HG03571 (cell line): ENCODE measurements around the gene EREG.

Source experiments
- ATAC-seq: cut with Tn5 transposase; IDR thresholded peaks from one replicate; pipeline ENCODE4 v1.9.1; 2021; ENCODE audit not compliant: unreplicated experiment

The EREG gene, protein sequence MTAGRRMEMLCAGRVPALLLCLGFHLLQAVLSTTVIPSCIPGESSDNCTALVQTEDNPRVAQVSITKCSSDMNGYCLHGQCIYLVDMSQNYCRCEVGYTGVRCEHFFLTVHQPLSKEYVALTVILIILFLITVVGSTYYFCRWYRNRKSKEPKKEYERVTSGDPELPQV

DNA sequence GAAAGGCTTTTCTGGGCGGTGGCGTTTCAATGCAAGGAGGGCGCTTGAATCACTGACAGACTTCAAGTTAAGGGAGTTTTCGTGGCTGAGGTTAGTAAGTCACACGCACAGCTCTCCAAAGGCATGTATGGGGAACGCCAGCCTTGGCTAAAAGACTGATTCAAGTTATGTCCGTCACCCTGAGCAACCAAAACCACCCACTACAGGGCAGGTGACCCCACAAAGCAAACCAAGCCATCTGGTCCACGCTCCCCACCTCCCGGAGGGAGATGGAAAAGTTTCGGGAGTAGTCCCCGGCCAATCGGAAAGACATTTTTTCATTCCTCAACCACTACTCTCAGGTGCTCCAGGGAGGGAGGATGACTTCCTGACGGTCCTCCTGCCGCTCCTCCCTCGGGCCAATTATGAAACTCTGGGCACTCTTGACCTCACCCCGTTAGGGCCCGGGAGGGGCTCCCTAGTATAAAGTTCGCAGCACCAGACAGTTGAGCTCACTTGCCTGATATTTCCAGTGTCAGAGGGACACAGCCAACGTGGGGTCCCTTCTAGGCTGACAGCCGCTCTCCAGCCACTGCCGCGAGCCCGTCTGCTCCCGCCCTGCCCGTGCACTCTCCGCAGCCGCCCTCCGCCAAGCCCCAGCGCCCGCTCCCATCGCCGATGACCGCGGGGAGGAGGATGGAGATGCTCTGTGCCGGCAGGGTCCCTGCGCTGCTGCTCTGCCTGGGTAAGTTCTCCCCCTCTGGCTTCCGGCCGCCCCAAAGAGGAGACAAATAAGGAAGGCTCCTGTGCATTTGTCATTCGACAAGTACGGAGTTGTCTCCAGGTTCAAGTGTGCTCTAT is at the start of gene EREG:
Gene EREG, plus strand, starts transcription at position 494 of the 840 bp plus-strand sequence. Its CDS starts 164 bp downstream, at position 658.
- peak; percentile 42 for ATAC-seq

DNA sequence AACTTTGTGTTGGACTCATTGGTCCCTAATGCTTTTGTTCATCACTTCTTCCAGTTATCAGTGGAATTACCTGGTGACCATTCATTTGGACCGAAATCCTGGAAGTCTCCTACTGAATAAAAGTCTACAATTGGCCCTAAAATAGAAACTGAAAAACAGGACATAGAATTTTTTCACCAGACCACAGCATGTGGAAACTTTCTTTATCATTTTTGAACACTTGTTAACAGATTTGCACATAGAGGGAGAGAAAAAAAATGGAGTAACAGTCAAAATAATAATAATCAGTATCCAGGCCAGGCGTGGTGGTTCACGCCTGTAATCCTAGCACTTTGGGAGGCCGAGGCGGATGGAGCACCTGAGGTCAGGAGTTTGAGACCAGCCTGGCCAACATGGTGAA is 49.6 kb upstream of the EREG start:
- ATAC-seq = no peak

DNA sequence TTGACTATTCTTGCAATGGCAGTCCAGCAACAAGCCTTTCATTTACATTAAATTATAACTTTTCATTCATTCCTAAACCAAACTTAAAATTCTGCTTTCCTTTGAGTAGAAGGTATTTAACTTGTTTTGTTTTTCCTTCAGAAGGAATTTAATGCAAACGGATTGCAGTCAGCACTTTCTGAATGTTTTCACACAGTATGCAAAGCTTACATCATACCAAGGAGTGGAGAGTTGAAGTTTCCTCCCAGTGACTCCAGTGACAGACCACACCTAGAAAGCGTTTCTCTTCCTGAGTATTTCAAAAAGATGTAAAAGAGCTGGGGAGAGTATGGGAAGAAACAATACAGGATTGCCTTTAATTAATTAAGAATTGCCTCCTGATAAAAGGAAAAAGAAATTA is 48.5 kb upstream of the EREG start:
- no peak for ATAC-seq

DNA sequence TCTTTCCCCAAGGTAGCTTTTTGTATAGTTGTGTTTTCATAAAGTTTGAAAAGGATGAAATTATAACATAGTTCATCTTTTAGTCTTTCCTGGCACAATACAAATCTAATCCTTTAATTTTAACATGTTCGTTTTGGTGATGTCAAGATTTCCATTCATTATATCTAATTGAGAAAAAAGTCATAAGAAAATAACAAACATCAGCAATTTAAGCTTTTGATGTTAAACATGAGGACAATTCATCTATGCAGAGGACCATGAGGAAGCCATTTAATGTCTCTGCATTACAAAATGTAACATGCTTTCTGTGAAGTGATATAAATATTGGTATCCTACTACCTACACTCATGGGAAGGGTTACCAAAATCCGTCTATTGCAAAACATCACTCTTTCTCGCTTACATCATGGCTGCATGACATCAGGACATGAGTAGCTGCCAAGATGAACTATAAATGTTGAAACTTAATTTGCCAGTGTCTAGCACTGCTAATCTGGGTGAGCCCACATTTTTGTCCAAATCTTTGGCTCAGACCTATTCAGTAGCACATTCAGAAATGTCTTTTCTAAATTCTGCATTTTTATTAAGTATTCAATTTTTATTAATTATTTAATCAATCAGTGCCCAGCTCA is 47.2 kb upstream of the EREG start:
- no peak for ATAC-seq

DNA sequence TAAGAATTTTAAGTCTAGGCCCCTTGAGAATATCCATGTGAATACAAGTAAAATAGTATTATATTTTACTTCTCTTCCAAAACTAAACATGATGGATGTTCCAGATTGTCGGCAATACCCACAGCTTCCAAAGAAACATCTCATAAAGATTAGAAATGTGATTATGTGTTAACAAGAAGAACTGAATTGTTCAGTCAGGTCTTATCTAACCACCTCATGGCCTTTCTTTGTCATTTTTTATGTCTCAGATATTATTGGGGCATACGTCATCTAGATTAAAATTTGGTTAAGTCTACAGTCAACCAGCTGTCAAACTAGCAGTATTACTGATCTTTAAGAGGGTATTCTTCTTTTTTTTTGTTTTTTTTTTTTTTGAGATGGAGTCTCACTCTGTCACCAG is 46.7 kb upstream of the EREG start:
- ATAC-seq = no peak

DNA sequence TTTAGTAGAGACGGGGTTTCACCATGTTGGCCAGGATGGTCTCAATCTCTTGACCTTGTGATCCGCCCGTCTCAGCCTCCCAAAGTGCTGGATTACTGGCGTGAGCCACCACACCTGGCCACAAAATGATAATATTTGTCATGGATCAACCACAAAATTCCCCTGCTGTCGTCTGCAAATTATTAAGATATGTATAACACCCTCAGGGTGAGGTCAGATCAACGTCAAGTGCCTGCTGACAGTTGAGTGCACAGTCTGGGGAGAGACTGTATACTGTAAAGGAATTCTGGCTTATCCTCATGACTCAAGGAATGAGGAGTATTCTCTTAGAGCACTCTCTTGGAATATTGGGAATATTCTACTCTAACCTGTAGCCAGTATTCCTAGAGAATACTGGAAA is 45.5 kb upstream of the EREG start:
- ATAC-seq = no peak

DNA sequence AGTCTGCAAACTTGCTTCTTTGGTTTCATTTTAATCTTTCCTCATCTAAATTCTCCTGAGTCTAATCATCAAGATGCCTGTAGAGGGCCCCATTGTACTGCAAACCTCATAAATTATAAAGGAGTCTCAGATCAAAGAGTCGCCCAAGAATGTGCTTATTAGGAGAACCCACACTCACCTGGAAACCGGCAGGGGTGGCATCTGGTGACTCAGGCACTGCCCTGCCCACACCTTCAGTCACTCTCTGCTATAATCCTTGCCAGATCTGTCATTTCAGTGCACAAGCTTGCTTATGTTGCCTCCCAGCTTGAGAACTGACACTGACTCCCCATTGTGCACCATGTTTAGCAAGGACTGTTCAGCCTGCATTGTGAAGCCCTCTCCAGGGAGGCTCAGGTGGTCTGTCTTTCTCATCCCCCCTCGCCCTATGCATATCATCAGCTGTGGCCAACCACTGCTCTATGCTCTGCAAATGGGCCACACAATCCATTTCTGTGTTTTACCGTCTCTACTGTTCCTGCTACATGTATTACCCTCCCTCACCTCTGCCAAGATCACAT is 44.3 kb upstream of the EREG start:
- peak; percentile 76 for ATAC-seq

DNA sequence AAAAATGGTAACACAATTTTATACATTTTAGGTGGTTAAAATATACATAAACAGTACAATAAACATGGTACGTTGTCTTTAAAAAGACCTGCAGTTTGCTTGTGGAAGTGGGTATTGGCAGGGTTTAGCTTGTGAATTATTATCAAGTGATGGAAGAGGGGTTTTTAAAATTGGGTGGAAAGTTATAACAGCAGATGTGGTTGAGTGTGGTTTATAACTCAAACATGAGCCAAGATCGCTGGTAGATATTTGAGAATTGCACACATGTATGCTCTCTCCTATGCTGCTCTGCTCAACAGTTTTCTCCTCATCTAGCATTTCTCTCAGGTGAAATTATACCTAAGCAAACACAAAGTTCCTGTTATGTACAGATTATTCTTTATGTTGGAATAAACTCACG is 42.6 kb upstream of the EREG start:
- ATAC-seq = no peak

DNA sequence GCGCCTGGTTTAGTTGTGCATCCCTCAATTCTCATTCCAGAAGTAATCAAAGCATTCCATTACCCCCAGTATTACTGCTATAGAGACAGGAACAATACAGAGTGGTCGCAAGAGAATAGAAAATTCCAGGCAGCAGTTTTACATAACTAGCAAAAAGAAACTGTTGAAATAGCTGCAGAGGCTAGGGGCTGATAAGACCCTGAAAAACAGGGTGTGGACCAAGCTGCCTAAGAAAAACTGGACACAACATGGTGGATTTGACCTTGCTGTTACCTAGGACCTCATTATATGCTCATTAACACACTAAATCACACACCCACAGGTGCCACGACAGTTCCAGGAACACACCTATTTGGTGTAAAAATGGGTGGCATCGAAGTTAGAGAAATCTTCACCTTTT is 41.3 kb upstream of the EREG start:
- ATAC-seq = no peak

DNA sequence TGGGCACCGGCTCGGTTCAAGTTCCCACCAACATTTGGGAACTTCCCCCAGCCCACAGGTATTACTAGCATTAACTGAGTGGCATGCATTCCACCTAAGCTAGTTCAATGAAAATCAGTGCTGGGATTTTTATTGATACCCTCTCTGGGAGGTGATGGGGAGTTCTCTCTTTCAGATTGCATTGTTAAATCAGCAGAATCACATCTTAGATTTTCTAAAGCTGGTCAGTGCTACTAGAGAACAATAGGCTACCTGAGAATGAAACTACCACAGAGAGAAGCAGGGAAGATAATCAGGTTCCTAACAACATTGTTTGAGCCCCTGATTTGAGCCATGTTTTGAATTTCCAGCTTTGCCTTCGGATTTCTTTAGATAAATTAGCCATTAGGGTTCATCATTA is 40.7 kb upstream of the EREG start:
- ATAC-seq = no peak

DNA sequence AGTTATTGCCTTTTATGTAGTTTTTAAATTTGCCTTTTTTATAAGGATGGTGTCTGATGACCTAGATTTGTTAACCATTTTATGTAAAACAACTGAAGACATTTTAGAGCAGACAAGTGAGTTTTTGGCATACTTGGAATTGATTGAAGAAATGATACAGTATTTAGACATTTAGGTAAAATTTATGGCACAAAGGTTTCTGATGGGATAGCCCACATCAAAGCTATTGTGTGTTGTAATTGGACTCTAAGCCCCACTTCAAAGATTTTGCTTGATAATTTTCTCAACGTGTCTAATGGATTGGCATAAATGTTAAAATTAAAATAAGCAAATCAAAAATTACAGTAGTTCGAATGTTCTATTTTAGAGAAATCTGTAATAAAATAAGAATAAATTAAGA is 39.1 kb upstream of the EREG start:
- ATAC-seq = no peak

DNA sequence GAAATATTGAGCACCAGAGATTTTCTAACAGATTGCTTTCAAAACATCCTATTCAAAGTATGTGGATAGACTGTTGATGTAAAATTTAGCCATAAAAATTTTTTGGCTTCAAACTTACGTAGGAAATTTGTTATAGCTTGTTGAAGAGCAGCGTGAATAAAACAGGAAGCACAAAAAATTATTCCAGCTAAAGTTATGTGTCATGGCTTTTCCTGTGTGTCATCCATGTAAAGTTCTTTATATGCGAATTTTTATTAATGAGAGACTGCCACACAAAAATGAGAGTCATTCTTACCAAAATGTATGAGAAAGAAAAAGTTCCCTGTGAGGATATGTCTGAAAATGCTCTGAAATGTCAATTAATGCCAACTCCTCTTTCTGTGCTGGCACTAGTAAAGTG is 37.2 kb upstream of the EREG start:
- ATAC-seq = no peak

DNA sequence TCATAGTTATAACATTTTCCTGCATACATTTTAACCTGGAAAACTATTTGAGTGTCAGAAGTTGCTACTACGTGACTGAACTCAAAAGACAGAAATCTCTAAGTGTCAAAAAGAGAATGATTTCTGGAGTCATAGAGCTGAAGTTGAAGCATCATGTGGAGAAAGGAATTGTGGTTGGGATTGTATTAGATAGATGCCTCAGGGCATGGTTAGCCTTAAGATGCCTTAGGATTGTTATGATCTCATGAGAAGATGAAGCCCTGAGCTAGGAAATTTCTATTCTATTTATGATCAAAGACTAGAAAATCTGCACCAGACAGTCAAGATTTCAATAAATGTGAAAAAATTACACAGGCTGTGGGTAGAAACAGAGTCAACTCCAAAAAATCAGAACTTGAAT is 36.4 kb upstream of the EREG start:
- no peak for ATAC-seq

DNA sequence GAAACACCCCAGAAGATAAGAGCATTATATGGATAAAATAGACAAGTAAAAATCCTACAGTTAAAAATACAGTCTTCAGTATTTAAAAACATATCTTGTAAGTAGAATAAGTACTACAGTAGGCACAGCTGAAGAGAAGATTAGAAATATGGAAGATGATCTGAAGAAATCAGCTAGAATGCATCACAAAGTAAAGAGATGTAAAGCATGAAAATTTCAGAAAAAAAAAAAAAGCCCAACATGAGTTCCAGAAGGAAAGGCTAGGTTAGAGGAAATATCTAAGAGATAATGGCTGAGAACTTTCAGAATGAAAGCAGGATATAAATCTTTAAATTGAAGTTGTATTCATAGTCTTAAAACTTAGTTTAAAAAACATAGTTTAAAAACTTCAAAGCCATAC is 35.6 kb upstream of the EREG start:
- ATAC-seq = no peak

DNA sequence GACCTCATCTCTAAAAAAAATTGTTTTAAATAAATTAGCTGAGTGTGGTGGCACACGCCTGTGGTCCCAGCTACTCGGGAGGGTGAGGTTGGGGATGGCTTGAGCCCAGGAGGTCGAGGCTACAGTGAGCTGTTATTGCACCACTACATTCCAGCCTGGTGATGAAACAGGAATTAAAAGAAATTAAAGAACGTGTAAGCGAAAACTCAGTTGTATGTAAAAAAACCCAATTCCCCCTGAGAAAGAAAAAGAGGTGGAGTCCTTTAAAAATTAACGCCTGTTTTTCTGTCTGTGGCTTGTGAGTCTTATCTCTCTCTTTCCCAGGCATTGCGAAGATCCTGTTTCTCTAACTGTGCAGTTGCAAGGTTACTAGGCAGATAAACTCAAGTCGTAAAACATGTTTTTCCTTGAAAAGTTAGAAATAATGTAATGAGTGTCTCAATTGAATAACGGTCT is 34.6 kb upstream of the EREG start:
- ATAC-seq = no peak

DNA sequence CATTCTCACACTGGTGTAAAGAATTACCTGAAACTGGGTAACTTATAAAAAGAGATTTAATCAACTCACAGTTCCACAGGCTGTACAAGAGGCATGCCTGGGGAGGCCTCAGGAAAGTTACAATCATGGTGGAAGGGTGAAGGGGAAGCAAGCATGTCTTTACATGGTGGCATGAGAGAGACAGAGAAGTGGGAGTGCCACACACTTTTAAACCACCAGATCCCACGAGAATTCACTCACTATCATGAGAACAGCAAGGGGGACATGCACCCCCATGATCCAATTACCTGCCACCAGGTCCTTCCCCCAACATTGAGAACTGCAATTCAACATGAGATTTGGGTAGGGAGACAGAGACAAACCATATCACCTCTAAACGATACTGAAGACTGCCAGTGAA is 33.7 kb upstream of the EREG start:
- no peak for ATAC-seq

DNA sequence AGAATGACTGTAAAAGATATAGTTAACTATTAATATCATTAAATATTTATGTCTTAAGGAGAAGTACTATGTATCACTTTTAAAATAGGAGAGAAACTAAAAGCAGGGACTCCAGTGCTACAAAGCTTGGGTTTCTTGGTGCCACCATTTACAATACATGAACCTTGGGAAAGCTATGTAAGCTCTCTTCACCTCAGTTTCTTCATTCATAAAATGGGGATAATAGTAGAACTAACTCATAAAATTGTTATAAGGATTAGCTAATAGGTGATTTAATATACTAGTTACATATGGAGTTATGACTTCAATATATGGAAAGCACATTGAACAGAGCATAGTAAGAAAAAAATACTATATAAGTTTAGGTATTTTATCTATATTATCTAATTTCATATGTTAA is 33.0 kb upstream of the EREG start:
- ATAC-seq = no peak

DNA sequence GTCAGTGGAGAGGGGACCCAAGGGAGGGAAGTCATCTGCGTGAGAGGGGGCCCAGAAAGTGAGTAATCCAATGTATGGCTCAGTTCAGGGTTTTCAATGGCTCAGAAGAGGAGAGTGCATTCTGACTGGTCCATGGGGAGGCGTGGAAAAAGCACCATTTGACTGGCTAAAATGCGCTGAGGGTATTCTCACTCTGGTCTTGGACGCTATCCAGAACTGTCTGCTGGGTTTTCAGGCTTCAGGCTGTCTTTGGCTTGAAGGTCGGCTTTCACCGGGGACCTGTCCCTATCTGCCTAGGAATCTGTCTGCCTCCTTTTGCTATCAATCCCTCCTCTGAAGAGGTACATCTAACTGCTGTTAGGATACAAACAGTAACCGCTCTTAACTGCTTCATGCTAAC is 30.3 kb upstream of the EREG start:
- ATAC-seq = no peak

DNA sequence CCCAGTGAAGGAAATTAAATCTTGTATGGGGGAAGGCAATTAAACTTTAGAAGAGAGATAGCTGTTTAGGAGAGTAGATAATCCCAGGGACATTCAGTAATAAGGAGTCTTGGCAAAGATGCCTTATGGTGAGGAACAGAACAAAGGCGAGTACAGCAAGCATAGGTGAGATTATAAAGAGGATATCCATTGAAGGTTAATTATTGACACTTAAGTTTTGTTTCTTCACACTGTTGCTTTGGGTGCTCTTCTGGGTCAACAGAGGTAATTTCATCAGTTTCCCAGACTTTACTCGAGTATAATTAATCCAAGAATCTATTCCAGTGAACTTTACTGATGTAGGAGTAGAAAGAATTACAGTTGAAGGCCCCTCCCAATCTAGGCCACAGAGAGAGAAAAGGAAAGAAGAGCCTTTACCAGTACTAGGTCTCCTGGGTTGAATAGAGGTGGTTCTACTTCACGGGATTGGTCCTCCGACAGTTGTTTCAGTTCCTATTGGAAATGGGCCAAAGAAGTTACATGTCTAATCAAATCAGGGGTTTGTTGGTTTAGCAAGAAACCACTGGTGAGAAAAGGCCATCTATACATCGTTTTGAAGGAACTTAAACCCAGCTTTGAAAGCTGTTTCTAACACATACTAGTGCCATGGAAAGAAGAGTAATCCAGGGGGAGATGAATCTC is 29.5 kb upstream of the EREG start:
- peak; percentile 89 for ATAC-seq

DNA sequence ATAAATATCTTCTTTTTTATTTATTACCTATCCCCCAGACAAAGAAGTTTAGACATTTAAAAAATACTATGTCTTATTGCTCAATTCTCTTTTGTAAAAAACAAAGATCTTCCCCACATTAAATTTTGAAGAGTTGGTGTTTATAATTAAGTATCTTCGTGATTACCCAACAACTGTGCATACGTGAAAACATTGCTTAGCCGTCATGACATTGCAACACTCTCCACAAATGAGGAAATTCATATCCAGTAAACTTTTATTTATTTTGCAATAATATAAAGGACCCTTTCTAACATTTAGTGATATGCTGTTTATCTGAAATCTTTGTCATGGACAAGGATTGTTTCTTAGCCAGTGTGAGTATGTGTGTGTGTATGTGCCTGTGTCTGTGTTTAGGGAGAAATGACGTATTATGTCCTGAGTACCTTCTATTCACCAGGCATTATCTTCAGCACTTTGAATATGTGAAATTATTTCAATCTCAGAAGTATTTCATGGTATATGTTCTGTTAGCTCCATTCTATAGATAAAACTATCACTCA is 26.1 kb upstream of the EREG start:
- no peak for ATAC-seq

DNA sequence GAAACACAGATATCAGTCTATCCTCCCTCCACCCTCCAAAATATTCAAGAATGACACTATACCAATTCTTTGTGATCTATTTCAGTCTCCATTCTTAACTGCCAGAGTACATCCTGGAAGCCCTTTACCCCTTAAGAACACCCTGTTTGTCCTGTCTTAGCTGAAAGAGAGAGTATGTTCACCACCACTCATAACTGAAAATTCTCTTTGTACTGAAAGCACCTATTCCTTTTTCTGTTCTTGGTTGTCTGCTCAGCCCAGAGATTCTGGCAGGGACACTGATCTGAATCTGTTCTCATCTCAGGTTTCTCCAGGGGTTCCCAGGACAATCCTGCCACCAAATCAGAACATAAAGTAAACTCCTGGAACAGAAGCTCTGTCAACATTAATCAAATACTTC is 25.4 kb upstream of the EREG start:
- ATAC-seq = no peak
